Adrenal gland (tissue), 12 donors: ENCODE results near the gene RAP1GAP2. TPM values are rescaled to one million over a fixed set of nuclear protein-coding genes. Genes with fewer than 3 reads are reported as not detected.

Source experiments
- DNase-seq, 7 donors: peaks; one replicate each; pipeline ENCODE4 v3.0.0-alpha.2; 2019 to 2020
- H3K27ac ChIP-seq, 5 donors: fragments of 200-600 bp; sonication (generic) in 4 of 5; 1 replicate in 3 of 5; 2 replicates in 2 of 5; pipeline versions ENCODE4 v1.5.1 to v1.8.0; 2016 to 2020; ENCODE audit warnings: mild to moderate bottlenecking in 1 of 5
- H3K27me3 ChIP-seq: fragments of 200-600 bp; 2 replicates; pipeline ENCODE4 v1.8.0; 2021
- H3K36me3 ChIP-seq, 2 donors: fragments of 200-600 bp; replicated peaks in 1 of 2; 1 replicate in 1 of 2; 2 replicates in 1 of 2; pipeline versions ENCODE4 v1.5.1 to v1.8.0; 2018 to 2022
- H3K4me1 ChIP-seq, 2 donors: fragments of 200-600 bp; replicated peaks in 1 of 2; 1 replicate in 1 of 2; 2 replicates in 1 of 2; pipeline versions ENCODE4 v1.5.1 to v1.8.0; 2018 to 2021
- H3K4me3 ChIP-seq, 4 donors: fragments of 200-600 bp; sonication (generic) in 3 of 4; one replicate each; pipeline ENCODE4 v1.5.1; 2016 to 2018
- H3K9me3 ChIP-seq, 3 donors: fragments of 200-600 bp; sonication (generic) in 1 of 3; replicated peaks in 1 of 3; 1 replicate in 2 of 3; 2 replicates in 1 of 3; pipeline versions ENCODE4 v1.5.1 to v1.8.0; 2016 to 2021
- POLR2A ChIP-seq, 2 donors: fragments of 450-650 bp; IDR thresholded peaks; one replicate each; pipeline ENCODE4 v1.6.1; 2017; ENCODE audit warnings: antibody characterized with exemption in 2 of 2, mild to moderate bottlenecking in 2 of 2, moderate library complexity in 1 of 2
- WGBS, 4 donors: extraction: QIAGEN DNeasy Blood & Tissue Kit in 2 of 4; methylation state at CpG; one replicate each; pipeline versions ENCODE4 v1.1.5 to v1.1.7; 2013 to 2017; 5-methylcytosine and 5-hydroxymethylcytosine counted together
- intact Hi-C, 2 donors: fragments of 100-400 bp; cut with DNase I; formaldehyde crosslinking; loops; one replicate each; pipeline versions ENCODE4 v1.14.1 to v1.15.0; 2022 to 2023
- polyA plus RNA-seq, 3 donors: library from polyadenylated mRNA; stranded (reverse); fragments of 200-250 nt in 2 of 3; fragments of 350-450 nt in 1 of 3; fragmentation: Illumina TruSeq in 1 of 3; extraction: RNeasy Lipid Tissue Mini Kit (QIAGEN cat#74804) in 1 of 3; gene quantifications; one replicate each; pipeline ENCODE4 v1.2.3, GENCODE V29; 2013 to 2014
- total RNA-seq, 9 donors: library from RNA; depleted of rRNA in 4 of 9; stranded (reverse); fragments of >200 nt in 4 of 9; fragments of 120-200 nt in 1 of 9; fragmentation: NEBNext Ultra II Directional in 1 of 9; extraction: Animal tissue kit (Norgen Biotek cat#: 25700) in 1 of 9; gene quantifications; one replicate each; pipeline versions ENCODE4 v1.1.0 to v1.2.4, GENCODE V29; 2013 to 2023
- TF ChIP-seq, protein P1 (sequence below), 6 experiments: fragments of 450-650 bp in 4 of 6; fragments of 200-600 bp in 2 of 6; sonication (generic) in 1 of 6; IDR thresholded peaks; 1 replicate in 5 of 6; 2 replicates in 1 of 6; pipeline versions ENCODE4 v1.5.1 to v1.8.0; 2016 to 2021; ENCODE audit warnings: antibody characterized with exemption in 6 of 6, mild to moderate bottlenecking in 2 of 6, moderate library complexity in 1 of 6
- donor health status: healthy with polysubstance abuse.
- donor health status: Bipolar disorder and iron deficiency.
- donor health status: DM: yes; HTN: yes; CAD: no.
- donor health status: DM: no; HTN: no; CAD: no.
- donor health status: DM: no; HTN: no; CAD: no.
- donor health status: DM: yes; HTN: yes; CAD: no.

RAP1GAP2 gene
- total and polyA plus RNA-seq, 12 donors, result 4.2 to 20.4 (median 6.9) TPM

DNA sequence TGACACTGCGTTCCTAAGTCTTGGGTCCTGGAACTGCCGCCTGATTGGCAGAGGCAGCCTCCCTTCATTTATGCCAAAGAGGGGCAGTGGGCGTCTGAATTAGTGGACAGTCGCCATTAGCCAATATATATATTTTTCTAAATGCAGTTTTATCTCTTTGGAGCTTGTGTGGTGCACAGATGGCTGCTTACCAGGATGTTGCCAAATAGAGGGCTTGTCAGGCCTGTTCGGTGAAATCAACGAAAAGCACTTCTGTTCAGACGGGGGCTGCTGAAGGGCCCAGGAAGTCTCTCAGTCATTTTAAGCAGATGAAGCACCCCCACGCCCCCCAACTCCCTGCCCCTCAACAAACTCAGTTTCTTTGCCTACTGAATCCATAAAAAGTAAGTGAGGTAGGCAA lies 66.0 kb downstream of the RAP1GAP2 start:
- intact Hi-C loops, result no loop called here

DNA sequence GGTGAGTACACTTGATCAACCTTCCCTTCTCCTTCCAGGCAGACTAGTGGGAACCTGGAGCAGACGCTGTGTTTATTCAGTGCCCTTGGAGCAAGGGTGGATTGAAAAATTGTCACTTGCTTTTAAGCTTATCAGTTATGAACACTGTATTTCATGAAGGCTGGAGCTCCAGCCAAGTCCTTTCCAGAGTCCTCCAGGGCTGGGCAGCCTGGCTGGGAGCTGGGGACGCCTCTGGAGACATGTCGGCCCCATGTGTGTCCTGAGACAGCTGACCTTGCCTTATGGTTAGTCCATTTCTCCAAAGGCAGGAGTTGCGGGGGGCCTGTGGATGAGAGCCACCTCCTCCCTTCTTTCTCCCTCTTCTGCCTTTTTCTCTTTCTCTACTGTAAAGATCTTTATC lies 67.0 kb downstream of the RAP1GAP2 start:
- intact Hi-C loops, result no loop called here
- Histone ChIP-seq H3K36me3 (no peaks in the 10 kb centered on the region), H3K4me3 (no peak overlapping the region), H3K4me1 (no peaks in the 10 kb centered on the region), H3K27ac (no peak overlapping the region), H3K9me3 (no peaks in the 10 kb centered on the region), H3K27me3 (peaks cover 7% of the 10 kb centered on the region)
- no peak for DNase-seq
- TF ChIP-seq POLR2A (IDR thresholded peaks at IDR 0.05), result no peak
- TF ChIP-seq, protein P1, sequence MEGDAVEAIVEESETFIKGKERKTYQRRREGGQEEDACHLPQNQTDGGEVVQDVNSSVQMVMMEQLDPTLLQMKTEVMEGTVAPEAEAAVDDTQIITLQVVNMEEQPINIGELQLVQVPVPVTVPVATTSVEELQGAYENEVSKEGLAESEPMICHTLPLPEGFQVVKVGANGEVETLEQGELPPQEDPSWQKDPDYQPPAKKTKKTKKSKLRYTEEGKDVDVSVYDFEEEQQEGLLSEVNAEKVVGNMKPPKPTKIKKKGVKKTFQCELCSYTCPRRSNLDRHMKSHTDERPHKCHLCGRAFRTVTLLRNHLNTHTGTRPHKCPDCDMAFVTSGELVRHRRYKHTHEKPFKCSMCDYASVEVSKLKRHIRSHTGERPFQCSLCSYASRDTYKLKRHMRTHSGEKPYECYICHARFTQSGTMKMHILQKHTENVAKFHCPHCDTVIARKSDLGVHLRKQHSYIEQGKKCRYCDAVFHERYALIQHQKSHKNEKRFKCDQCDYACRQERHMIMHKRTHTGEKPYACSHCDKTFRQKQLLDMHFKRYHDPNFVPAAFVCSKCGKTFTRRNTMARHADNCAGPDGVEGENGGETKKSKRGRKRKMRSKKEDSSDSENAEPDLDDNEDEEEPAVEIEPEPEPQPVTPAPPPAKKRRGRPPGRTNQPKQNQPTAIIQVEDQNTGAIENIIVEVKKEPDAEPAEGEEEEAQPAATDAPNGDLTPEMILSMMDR (IDR thresholded peaks at IDR 0.05), result no peak
- 64 to 79% (median 71%) methylated on average over 4 of the region's 4 CpGs for WGBS, 4 donors

More for the DNA sequence above, 66.0 kb downstream of the RAP1GAP2 start:
- no peaks in the 10 kb centered on the region for H3K9me3 ChIP-seq
- no peaks in the 10 kb centered on the region for H3K4me1 ChIP-seq
- peaks cover 10% of the 10 kb centered on the region for H3K27me3 ChIP-seq
- no peak overlapping the region for H3K27ac ChIP-seq
- WGBS, 4 donors, result 78 to 86% (median 83%) methylated on average over 8 of the region's 8 CpGs
- no peaks in the 10 kb centered on the region for H3K36me3 ChIP-seq
- H3K4me3 ChIP-seq, result no peak overlapping the region
- no peak for DNase-seq
- TF ChIP-seq POLR2A (IDR thresholded peaks at IDR 0.05), result no peak
- TF ChIP-seq, protein P1 (IDR thresholded peaks at IDR 0.05), result no peak

DNA sequence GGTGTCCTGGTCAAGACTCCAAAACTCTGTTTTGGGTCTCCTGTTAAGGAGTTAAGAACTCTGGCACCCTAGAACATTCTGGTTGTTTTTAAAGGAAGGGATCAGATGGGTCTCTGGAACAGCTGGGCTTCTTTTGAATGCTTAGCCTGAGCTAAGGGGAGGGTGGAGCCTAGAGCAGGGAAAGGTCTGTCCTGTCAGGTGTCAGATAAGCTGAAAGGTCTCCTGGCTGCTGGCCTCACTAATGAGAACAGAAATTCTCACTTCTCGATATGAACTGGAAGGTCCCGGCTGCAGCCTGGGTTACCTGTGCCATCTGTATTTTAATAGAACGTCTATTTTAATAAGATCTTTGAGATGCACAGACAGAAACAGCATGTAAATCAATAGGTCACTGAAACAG lies 69.0 kb downstream of the RAP1GAP2 start:
- 68 to 79% (median 73%) methylated on average over 3 of the region's 3 CpGs for WGBS, 4 donors
- H3K27me3 ChIP-seq, result no peaks in the 10 kb centered on the region
- no peaks in the 10 kb centered on the region for H3K4me1 ChIP-seq
- TF ChIP-seq, protein P1 (IDR thresholded peaks at IDR 0.05), result no peak
- no peak for TF ChIP-seq POLR2A (IDR thresholded peaks at IDR 0.05)
- no peak overlapping the region for H3K4me3 ChIP-seq
- DNase-seq, result no peak
- H3K9me3 ChIP-seq, result no peaks in the 10 kb centered on the region
- H3K27ac ChIP-seq, result no peak overlapping the region
- intact Hi-C loops, result no loop called here
- no peaks in the 10 kb centered on the region for H3K36me3 ChIP-seq

DNA sequence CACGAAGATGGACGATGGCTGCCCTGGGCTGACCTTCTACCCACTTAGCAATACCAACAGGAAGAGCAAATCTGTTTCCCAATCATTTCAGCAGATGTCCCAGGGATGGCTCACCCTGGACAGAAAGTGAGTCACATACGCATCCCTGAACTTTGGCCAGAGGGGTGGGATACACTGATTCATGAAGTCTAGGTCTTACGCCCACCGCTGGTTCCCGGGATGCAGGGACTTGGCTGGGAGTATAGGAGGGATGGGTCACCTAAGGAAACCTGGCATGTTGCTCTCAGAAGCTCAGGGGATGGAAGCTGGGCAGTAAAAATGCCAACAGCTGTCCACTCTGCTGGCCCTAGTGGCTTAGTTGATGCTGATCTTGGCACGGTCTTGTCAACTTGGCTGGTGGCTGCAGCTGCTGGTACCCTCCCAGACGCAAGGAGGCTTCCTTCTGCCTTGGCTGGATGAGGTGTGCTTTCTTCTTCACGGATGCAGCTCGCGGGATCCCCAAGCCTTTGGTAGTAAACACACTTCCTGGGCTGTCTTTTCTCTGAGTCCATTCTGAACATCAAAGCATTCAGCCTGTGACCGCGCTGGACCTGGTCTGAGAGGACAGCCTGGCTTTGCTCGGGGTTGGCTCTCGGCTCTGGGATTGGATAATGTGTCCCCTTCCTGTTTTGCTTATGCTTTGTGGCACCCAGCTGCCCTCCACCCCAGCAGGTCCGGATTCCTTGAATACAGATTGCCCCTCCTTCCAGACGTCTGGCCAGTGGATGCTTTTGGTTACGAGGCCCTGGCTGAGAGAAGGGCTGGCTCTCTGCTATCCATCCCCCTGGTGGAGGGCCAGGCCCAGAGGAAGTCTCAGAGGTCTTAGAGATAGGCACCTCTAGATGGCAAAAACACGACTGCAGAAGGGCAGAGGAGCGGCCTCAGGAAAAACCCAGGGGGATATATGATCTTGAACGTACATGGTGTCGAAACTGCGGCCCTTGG lies 71.5 kb downstream of the RAP1GAP2 start:
- H3K4me1 ChIP-seq, result no peaks in the 10 kb centered on the region
- H3K36me3 ChIP-seq, result no peaks in the 10 kb centered on the region
- intact Hi-C loops, result no loop called here
- H3K27me3 ChIP-seq, result no peaks in the 10 kb centered on the region
- H3K4me3 ChIP-seq, result no peak overlapping the region
- no peak overlapping the region for H3K27ac ChIP-seq
- no peak for DNase-seq
- WGBS, 4 donors, result 75 to 79% (median 76%) methylated on average over 16 to 23 of the region's 23 CpGs
- TF ChIP-seq, protein P1 (IDR thresholded peaks at IDR 0.05), result no peak
- TF ChIP-seq POLR2A (IDR thresholded peaks at IDR 0.05), result no peak
- H3K9me3 ChIP-seq, result no peaks in the 10 kb centered on the region
